ENCODE data around the gene PRR29.

PRR29 gene

DNA sequence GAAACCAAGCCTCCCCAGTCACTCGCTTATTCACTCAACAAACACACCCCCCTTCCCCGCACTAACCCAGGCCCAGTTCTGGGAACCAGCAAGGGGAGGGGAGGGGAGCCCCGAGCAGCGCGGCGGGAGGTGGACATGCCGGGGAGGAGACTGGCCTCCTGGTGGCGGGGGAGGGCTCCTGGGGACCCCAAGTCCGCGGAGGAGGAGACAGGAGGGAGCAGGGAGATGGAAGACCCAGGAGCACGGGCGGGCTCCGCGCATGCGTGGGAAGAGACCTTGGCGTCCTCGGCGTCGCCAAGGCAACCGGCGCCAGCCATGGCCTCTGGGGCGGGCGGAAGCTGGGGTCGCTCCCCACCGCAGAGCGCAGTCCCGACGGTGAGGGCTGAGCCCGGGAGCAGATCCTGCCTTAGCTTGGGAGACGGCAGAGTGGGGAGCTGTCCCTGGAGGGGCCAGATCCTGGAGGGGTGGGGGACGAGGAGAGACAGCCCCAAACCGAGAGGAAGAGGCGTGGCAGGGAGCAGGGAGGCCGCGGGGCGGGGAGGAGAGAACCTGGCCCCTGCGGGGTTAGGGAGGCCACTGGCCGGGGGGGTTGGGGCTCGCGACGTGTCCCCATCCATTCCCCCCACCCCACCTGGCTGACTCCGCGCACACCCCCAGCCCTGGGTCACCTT is at the start of gene PRR29:
Gene PRR29, plus strand, starts transcription at position 302 of the 671 bp plus-strand sequence. Its CDS starts 14 bp downstream, at position 316.
- peak; percentile 62 for DNase-seq (ENCODE audit: low read depth)

DNA sequence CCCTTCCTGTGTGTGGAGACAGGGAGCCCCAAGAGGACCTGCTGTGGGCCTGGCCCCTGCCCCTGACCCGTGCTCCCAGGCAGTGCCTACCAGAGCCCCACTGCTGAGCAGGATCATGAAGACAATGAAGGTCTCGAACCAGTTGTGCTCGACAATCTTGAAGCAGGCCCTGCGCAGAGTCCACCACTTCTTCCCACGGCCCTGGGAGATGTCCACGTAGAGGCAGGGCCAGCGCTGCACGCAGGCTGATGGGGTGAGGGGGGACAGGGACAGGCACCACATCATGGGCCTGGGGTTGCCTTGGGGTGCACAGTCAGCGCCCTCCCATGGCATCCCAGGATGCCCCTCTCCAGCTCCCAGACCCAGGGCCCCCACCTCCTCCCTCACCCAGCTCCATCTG is 49.6 kb upstream of the PRR29 start:
- no peak for DNase-seq (ENCODE audit: low read depth)

DNA sequence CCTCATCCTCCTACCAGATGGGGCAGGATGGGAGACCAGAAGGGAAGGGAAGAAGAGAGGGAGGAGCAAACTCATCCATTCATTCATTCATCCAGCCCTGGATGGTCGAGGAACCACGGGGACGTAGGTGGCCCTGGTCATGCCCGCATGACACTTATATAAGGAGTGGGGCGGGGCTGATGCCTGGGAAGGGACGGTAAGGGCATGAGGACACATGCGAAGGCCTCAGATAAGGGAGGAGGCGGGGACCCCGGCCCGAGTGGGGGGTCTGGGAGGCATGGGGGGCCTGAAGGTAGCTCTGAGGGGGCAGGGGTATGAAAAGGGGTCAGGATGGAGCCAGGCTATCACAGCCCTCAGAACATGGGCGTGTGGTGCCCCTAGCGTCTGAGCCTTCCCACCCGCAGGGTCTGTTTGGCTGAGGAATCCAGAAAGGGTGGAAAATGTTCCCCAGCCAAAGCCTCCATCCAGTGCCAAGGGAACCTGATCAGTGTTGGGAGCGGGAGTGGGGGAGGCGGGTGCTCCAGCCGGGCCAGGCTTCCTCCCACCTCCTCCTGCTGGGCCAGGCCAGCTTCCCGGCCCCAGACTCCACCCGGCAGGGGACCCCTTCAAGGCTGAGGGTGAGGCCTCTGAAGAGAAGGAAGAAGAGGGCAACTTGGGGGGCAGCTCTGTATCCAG is 48.4 kb upstream of the PRR29 start:
- DNase-seq (ENCODE audit: low read depth) = no peak

DNA sequence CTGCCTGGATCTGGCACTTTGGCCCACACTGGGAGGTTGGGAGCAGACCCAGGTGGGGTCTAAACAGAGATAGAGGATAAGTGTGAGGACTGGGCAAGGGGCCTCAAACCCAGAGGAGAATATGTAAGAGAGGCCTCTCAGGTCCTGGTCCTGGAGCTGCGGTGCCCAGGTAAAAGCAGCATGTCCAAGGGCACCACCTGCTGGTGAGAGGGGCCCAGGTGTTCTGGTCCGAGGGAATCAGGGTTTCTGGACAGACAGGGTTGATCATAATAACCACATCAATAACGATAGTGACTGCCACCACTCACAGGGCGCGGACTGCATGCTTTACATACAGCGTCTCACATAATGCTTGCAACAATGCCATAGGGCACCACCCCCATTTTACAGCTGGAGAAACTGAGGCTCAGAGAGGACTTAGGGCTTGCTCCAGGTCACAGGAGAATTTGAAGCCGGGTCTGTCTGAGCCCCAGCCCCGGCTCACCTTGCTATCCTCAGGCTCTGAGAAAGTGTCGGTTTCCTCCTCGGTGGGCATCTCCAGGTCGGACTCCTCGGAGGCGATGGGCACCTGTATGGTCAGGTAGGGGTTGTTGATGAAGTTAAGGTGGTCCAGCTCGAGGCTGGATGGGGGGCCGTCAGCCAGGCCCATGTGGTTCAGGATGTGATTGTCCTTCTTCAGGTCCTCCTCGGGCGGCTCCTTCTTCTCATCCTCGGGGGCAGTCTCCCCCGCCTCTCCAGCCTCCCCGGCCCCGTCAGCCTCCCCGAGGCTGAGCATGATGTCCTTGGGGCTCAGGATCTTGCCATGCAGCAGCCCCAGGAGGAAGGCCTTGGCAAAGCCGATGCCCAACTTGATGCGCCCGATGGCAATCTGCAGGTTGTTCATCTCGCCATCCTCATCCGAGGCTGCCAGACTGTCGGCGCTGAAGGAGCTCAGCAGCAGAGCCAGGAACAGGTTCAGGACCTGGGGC is 46.9 kb upstream of the PRR29 start:
- DNase-seq (ENCODE audit: low read depth) = no peak

DNA sequence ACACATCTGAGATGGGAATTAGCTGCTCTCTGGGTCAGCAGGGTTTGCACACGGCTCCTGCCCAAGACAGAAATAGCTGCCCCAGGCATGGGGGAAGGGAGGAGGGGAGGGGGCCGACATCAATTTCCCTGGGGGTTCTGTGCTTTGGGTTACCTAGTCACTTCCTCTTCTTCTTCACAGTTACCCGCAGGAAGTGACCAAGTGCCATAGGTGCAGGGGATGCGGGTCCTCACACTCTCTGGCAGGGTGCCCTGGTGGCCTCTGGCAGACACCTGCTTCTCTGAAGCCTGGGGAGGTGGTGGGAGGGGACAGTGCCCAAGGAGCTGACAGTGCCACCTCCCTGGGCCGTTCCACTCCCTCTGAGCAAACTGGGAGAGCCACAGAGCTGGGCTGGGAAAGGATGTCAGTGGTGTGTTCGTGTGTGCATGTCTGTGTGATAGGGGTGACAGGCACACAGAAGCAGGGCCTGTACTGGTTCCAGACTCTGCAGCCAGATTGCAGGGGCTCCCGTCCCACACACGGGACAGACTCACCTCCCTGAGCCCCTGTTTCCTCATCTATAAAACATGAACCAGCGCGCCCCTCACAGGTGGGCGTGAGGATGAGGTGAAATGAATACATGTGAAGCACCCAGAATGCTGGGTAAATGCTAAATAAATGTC is 43.6 kb upstream of the PRR29 start:
- no peak for DNase-seq (ENCODE audit: low read depth)

DNA sequence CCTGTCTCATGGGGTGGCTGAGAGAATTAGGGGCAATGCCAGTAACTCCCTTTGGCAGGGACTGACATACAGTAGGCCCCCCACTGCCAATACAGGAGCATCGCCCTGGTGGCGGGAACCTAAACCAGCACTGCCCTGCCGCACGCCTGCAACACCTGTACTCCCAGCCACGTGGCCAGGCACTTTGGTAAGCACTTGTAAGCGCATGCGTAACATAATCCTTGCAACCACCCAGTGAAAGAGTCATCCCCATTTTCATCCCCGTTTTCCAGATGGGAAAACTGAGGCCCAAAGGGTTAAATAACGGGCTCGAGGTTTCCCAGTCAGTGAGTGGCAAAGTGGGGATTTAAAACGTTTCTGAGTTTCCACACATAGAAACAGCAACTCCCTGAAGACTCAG is 42.9 kb upstream of the PRR29 start:
- DNase-seq (ENCODE audit: low read depth) = no peak

DNA sequence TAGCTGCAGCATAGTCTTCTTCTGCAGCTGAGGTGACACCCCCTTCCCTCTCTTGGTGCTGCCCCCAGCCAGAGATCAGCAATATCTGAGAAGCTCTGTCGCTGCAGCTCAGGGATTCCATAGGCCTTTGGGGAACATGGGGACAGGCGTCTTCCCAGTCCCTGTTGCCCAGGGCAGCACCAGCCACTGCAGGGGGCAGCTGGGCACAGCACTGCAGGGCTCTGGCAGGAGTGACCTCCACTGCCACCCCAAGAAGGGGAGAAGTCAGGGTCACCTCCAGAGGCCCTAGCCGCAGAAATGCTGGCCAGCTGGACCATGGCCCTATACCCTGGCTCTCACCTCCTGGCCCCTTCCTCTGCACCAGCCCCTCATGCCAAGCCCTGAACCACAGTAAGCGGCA is 42.4 kb upstream of the PRR29 start:
- no peak for DNase-seq (ENCODE audit: low read depth)

DNA sequence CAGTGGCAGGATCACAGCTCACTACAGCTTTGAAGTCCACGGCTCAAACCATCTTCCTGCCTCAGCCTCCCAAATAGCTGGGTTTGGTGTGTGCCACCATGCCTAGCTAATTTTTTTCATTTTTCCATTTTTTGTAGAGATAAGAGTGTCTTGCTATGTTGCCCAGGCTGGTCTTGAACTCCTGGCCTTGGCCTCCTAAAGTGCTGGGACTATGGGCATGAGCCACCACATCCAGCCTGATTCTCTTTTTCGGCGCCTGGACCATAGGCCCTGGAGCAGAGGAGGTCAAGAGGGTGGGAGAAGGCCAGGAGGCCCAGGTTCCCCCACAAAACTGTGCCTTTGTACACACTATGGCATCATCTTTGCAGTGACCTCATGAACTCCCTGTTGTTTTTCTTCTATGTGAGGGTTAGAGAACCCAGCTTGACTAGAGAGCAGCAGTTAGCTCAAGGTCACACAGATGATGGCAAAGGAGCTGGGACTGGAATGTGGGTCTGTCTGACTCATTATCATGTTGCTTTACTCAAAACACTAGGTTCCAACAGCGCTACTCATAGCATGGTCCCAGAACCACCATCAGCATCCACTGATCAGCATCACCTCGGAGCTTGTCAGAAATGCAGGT is 41.7 kb upstream of the PRR29 start:
- no peak for DNase-seq (ENCODE audit: low read depth)

DNA sequence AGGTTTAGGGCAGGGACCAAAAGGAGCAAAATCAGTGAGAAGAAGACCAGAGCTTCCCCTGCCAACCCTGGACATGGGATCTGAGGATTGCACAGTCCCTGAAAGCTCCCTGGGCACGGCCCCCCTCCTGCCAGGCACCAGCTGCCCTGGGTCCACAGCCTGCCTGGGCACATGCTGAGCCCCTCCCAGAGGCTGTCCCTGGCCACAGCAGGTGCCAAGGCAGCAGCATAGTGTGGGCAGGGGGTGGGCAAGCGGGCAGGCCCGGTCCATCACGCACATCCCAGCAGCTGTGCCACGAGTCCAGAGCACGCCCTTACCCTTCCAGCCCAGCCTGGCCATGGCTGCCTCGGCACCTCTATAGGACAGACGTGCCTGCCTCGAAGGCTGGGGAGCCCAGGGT is 38.1 kb upstream of the PRR29 start:
- no peak for DNase-seq (ENCODE audit: low read depth)

DNA sequence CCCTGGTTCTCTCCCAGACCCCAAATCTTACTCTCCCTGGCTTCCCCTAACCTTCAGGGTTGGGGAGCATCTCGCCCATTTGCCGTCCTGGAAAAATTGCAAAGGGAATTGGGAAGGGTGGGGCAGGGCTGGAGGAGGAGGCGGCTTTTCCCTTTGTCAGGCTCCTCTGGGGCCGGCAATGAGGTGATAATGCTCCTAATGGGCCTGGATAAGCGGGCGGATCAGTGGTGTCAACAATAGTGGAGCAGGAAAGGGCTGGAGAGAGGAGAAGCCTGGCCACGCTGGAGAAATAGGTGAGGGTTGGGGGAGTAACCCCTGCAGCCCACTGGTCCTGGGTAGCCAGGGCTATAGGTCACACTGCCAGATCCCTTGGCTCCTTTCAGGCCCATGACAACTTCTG is 37.7 kb upstream of the PRR29 start:
- no peak for DNase-seq (ENCODE audit: low read depth)

DNA sequence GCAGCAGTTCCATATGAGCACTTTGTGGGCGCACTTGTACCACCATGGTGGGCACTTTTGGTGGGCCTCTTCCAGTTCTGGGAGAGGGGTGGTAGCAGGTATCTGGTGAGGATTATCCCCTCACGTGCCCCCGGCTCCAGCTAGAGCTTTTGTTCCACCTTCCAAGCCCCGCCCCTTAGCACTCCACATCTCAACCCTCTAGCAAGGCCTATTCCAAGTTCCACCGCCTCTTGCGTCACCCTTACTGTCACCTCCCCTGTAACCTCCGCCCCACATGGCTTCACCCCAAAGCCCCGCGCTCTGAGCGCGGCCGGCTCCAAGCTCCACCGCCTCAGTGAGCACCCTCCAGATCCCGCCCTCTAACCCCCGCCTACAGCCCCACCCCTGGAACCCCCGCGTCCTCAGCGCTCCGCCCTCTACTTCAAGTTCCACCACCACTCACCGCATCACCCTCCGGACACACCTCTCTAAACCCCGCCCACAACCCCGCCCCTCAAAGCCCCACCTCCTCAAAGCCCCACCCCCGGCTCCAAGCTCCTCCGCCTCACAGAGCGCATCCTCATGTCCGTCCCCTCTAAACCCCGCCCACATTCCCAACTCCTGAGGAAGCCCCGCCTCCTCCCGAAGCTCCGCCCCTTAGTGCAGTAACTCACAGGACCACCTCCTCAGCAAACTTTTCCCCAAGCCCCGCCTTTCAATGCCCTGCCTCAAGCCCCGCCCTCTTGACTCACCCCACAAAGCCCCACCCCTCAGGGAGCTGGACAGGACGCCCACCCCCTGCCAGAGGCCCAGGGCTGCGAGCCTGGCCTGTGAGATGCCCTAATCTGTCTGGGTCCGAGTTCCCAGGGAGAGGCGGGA is 36.6 kb upstream of the PRR29 start:
- DNase-seq (ENCODE audit: low read depth) = no peak

DNA sequence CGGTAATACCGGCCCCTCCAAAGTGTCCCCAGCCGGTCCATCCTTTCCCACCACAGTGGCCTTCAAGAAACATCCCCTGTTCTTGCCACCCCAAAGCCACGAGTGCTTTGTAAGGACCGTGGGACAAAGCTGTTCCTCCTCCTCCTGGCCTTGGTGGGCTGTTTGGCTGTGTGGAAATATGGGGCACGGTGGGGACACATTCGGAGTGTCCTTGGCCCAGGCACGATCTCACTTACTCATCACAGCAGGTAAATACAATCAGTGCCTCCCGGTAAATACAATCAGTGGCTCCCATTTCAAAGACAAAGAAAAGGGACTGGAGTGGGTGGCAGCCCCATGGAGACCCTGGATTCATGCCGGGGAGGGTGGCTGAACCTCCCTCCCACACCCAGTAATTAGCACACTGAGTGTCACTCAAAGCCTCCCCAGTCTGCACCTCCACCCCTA is 35.8 kb upstream of the PRR29 start:
- DNase-seq (ENCODE audit: low read depth) = no peak

DNA sequence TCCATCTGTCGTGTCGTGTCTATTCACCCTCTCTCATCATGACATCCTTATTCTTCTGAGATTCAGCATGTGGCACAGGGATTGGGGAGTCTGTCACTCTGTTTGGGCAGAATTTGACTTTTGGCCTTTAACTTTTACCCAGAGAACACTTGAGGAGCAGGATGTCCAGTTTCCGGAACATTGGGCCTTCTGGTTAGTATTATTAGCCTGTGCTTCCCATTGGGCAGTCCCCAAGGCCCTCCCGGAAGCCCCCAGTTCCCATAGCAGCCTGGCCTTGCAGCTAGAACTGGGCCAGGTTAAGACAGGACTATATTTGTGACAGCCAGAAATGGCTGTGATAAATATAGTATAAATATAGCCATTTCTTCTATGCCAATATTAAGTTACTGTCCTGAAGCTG is 35.0 kb upstream of the PRR29 start:
- no peak for DNase-seq (ENCODE audit: low read depth)

DNA sequence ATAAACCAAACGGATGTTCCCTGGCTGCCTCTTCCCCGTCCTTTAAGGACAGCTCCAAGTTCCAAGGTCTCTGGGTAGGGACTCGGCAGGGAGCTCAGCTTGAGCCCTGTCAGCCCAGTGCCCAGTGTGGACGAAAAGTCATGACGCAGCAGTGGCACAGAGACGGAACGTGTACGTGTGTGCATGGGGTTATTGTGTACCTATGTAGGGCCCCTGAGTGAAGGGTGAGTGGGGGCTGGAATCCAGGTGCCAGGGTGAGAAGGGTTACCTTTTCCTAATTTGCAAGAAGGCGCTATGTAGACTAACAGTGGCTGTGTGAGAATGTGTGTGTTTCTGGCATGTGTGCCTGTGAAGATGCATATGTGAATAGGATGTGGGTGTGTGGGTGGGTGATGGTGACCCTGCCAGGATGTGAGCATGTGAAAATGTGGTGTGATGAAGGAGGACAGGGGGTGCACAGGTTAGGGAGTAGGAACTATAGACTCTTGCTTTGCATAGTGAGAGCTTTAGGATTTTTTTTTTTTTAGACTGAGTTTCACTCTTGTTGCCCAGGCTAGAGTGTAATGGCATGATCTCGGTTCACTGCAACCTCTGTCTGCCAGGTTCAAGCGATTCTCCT is 31.4 kb upstream of the PRR29 start:
- no peak for DNase-seq (ENCODE audit: low read depth)

DNA sequence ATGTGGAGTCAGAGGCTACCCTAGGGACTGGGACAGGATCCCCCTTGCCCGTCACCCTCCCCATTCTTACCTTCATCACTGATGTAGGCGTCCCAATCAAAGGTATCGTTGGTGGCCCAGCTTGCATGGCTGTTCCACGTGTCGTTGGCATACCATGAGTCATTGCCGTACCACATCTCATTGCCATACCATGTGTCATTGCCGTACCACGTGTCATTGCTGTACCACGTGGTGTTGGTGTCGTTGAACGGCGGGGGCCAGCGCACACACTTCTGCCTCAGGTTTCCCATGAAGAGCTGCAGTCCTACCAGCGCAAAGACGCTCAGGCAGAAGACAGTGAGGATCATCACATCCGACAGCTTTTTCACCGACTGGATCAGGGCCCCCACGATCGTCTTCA is 30.2 kb upstream of the PRR29 start:
- DNase-seq (ENCODE audit: low read depth) = no peak

DNA sequence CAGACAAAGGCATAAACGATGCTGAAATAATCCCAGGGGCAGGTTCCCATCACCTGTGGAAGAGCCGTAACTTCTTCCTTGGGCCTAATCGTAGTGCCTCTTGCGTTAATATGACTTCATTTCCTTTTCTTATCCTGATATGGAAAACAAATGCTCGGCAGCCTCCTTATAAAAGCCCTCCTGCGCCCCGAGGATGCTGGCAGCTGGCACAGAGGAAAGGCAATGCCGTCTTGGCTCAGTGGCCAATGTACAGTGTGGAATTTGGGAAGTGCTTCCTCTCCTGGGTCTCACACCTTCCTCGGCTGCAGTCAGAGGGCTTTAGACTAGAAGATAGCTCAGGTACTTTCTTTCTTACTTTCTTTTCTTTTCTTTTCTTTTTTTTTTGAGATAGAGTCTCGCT is 28.9 kb upstream of the PRR29 start:
- no peak for DNase-seq (ENCODE audit: low read depth)

DNA sequence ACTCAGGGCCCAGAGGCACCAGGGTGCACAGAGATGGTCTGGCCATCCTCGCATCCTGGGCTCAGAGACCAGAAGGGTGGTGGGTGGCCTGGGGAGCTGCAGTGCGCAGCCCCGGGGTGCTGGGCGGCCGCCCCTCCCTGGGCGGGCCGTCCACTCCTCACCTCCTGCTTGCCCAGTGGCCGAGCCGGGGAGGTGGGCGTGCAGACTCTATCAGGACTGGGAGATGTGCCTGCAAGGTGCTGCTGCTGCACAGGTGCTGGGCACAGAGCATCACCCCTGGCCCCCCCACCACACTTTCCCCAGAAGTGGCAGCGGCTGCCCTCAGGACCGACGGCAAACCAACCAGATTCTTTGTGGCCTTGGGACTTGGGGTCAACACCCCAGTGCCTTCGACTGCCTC is 25.4 kb upstream of the PRR29 start, which contains the start of gene SCN4A:
Gene SCN4A, minus strand, starts transcription at position 123 of the 400 bp plus-strand sequence. Its CDS starts 77 bp downstream, at position 46.
- no peak for DNase-seq (ENCODE audit: low read depth)

DNA sequence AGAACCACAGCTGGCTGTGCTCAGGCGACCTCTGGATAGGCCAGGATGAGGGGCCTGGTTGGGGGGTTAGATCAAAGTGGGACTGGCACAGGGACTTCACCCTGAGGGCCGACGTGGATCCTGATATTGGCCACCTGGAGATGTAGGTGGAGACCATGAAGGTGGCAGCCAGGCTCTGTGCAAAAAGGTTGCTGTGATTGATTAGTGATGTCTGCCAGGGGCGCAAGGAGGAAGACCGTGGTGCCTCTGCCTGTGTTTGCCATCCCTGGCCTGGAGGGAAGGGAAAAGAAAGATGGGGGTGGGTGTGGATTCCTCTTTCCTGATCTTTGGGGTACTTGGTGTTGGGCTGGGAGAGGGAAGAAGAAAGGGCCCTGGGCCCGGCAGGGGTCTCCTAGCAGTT is 24.9 kb upstream of the PRR29 start:
- DNase-seq (ENCODE audit: low read depth) = no peak

DNA sequence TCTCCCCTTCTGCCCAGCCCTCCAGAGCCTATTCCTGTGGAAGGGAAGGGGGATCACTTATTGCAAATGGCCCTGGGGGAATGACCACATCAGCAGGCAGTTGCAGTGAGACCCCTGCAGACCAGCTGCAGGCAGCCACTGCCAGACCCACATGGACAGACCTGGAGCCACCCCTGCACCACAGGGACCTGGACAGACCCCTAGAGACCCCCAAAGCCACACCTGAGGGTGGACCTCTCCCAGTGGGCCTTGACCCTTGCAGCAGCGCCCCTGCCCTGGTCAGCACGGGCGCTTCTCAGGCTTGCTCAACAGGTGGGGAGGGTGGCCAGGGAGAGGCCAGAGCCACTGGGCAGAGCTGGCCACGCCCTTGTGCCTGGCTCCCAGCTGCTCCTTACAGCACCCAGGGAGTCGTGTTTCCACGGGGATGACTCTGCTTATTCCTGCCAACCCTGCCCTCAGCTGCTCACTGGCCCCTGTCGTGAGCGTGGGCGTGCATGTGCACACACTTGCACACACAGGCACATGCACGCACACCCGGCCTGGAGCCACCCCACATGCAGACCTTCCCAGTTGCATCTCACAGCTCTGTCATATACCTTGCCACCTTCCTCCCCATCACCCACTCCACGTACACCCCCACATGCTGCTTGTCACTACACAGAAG is 24.1 kb upstream of the PRR29 start:
- no peak for DNase-seq (ENCODE audit: low read depth)
